GM18519 (cell line): ENCODE measurements around the gene TMEM116.
"Not testable (repeated sequence)": the region's sequence is repeated elsewhere in the genome, so short reads cannot be mapped to it uniquely, and the experiment has no call there.

Source experiments
- ATAC-seq: cut with Tn5 transposase; IDR thresholded peaks from one replicate; pipeline ENCODE4 v1.9.1; 2021; ENCODE audit warnings: mild to moderate bottlenecking, moderate library complexity; ENCODE audit not compliant: unreplicated experiment, low FRiP score

The TMEM116 gene

DNA sequence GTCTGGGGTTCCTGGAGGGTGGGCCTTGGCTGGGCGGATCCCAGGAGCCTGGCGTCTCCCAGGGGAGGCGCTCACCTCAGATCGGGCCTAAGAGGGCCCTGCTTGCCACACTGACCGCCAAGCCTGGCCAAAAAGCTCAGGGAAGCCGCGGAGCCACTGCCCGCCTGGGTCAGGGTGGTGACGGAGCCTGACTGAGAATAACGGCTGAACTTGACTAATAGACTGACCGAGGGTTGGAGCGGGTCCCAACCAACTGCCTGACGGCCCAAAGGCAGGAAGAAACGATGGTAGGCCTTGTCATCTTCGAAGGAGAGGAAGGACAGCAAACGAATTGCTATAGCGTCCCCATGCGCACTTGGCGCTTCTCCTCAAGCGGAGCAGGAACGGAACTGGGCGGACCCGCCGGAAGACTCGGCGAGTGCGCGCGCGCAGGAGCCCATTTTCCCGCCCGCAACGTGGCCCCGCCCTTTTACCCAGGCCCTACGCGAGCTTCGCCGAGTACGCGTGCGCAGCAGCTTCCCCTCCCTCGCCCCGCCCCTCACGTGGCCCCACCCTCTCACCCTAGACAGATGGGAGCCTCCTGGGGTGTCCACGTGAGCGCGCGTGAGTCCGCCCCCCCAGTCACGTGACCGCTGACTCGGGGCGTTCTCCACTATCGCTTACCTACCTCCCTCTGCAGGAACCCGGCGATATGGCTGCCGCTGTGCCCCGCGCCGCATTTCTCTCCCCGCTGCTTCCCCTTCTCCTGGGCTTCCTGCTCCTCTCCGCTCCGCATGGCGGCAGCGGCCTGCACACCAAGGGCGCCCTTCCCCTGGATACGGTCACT is at the start of gene TMEM116, which contains the start of gene ERP29:
Gene TMEM116, minus strand, starts transcription at position 391 of the 826 bp plus-strand sequence. CDS start 7,895 bp downstream, outside the sequence.
Gene ERP29, plus strand, starts transcription at position 652 of the 826 bp plus-strand sequence. Its CDS starts 40 bp downstream, at position 692.
- ATAC-seq = peak; percentile 51

- no peak for ATAC-seq
Observed at GRCh38 chr12:112061137-112061536, 48.2 kb upstream of the TMEM116 start.

DNA sequence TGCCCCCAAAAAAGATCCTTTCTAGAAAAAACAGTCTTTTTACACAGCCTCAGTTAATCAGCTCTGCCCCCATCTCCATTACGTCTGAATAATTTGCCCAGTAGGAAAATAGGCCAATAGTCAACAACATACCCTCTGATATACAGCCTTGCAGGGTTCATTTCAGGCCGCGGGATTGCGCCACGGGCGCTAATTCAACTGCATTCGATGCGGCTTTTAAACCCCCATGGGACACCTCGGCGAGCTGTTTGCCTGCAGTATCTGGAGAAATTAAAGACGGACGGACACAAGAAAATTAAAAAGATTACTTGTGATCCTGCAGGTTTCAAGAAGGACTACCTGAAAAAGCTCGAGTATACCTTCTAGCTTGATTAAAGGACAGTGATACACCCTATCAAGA is 36.4 kb upstream of the TMEM116 start:
- ATAC-seq = no peak

GRCh38 chr12:112046003-112046402 is 33.0 kb upstream of the TMEM116 start:
- no peak for ATAC-seq

GRCh38 chr12:112036614-112037013 is 23.6 kb upstream of the TMEM116 start:
- not testable (repeated sequence) for ATAC-seq

- no peak for ATAC-seq
Observed at GRCh38 chr12:112035219-112035785, 22.3 kb upstream of the TMEM116 start.

DNA sequence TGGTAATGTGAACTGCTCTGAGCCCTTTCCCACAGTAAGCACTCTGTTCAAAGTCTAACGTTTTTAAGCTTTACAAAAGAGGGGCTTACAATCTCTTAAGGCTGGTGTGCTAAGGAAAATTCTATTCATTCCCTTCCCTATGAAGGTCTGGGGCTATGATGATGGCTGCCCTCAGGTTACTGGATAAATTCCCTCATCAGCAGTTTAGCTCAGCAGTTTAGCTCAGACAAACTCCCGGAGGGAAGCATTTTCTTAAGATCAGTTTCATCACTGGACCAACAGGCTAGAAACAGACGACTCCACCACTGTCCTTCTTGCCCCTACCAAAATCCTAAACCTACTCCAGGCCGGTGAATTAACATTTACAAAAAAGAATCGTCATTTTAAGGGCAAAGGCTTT is 19.3 kb upstream of the TMEM116 start:
- no peak for ATAC-seq

GRCh38 chr12:112031472-112031871 is 18.5 kb upstream of the TMEM116 start:
- ATAC-seq = no peak

- ATAC-seq = no peak
Observed at GRCh38 chr12:112029301-112029700, 16.3 kb upstream of the TMEM116 start.

GRCh38 chr12:112025808-112026375 is 12.9 kb upstream of the TMEM116 start:
- ATAC-seq = no peak

- ATAC-seq = no peak
Observed at GRCh38 chr12:112023759-112024396, 10.9 kb upstream of the TMEM116 start.

DNA sequence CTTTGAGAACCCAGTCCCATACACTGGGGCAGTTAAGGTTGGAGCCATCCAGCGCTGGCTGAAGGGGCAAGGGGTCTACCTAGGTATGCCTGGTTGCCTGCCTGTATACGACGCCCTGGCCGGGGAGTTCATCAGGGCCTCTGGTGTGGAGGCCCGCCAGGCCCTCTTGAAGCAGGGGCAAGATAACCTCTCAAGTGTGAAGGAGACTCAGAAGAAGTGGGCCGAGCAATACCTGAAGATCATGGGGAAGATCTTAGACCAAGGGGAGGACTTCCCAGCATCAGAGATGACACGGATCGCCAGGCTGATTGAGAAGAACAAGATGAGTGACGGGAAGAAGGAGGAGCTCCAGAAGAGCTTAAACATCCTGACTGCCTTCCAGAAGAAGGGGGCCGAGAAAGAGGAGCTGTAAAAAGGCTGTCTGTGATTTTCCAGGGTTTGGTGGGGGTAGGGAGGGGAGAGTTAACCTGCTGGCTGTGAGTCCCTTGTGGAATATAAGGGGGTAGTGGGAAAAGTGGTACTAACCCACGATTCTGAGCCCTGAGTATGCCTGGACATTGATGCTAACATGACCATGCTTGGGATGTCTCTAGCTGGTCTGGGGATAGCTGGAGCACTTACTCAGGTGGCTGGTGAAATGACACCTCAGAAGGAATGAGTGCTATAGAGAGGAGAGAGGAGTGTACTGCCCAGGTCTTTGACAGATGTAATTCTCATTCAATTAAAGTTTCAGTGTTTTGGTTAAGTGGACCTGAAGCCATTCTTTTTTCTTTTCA is 9.5 kb upstream of the TMEM116 start:
- ATAC-seq = no peak

DNA sequence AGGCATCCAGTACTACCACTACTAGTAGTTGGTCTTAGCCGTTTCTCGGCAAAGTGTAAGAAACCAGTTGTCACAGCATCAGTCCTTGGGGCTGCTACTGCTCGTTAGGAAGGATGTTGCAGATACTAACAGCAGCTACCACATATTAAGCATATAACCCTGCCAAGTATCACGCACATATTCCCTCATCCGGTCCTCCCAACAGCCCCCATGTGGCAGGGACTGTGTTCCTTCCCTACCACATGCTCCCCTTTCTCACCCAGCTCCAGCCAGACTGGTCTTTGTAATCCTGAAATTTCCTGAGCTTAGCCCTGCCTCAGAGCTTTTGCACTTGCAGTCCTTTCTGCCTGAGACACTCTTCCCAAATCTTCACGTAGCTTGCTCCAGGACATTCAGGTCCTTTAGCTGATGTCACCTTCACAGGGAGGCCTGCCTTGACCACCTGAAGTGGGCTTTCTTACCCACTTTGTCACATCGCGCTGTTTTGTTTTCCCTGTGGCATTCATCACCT is 8.0 kb upstream of the TMEM116 start:
- ATAC-seq = no peak

- no peak for ATAC-seq
Observed at GRCh38 chr12:112018571-112019237, 5.7 kb upstream of the TMEM116 start.

GRCh38 chr12:112017041-112017440 is 4.1 kb upstream of the TMEM116 start:
- no peak for ATAC-seq

- no peak for ATAC-seq
Observed at GRCh38 chr12:112015938-112016337, 3.0 kb upstream of the TMEM116 start.

DNA sequence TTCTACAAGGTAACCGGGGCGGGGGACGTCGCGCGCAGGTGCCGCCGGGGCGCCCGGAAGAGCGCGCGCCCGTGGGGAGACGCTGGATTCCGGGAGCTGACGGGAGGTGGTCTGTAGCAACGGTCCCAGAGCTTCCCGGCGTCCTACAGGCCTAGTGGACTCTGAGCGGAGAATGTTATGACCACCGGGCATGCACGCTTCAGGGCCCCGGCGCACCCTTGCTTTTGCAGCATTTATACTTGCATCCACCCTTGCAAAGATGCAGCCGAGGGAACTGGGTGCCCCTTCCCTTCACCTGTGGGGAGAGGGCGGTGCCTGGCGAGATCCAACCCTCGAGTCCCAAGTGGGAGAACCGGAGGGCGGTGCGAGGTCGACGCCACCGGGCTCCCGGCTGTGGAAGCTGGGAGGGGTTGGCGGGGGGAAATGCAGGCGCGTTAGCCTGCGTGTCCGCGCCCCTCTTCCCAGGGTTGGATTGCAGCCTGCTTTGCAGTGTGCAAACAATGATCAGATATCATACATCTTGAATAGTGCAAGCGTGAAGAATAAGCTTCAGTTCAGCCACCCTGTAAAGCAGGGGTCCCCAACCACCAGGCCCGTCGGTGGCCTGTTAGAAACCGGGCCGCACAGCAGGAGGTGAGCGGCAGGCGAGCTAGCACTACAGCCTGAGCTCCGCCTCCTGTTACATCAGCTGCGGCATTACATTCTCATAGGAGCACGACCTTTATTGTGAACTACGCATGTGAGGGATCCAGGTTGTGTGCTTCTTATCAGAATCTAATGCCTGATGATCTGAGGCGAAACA is 837 bp upstream of the TMEM116 start:
- no peak for ATAC-seq

- ATAC-seq = no peak
Observed at GRCh38 chr12:112011685-112012084, 1.3 kb downstream of the TMEM116 start.
